SK-N-SH treated with all-trans-retinoic acid at 6 μM for 48 hours (cell line): ENCODE data around the gene SH3BGRL2.
"Not testable (repeated sequence)": the region's sequence is repeated elsewhere in the genome, so short reads cannot be mapped to it uniquely, and the experiment has no call there.

Source experiments
- ARNTL ChIP-seq: fragments of 450-650 bp; formaldehyde crosslinking; IDR thresholded peaks from 2 replicates; pipeline ENCODE4 v1.5.0; 2020; ENCODE audit warnings: low read depth, mild to moderate bottlenecking, moderate library complexity, borderline replicate concordance
- CSDC2 ChIP-seq: fragments of 250-450 bp; sonication (Bioruptor Pico); IDR thresholded peaks from 2 replicates; pipeline ENCODE4 v1.5.0; 2020; ENCODE audit warnings: mild to moderate bottlenecking, moderate library complexity
- ESRRG ChIP-seq: fragments of 250-450 bp; sonication (Bioruptor Pico); IDR thresholded peaks from 2 replicates; pipeline ENCODE4 v1.6.1; 2021; ENCODE audit warnings: mild to moderate bottlenecking
- OSR1 ChIP-seq: fragments of 250-450 bp; sonication (Bioruptor Pico); IDR thresholded peaks from 2 replicates; pipeline ENCODE4 v1.8.0; 2022; ENCODE audit warnings: moderate library complexity, mild to moderate bottlenecking, inconsistent platforms
- RARB ChIP-seq: fragments of 250-450 bp; sonication (Bioruptor Pico); IDR thresholded peaks from 2 replicates; pipeline ENCODE4 v1.8.0; 2021; ENCODE audit warnings: mild to moderate bottlenecking, moderate library complexity
- ZC3H10 ChIP-seq: fragments of 250-450 bp; sonication (Bioruptor Pico); IDR thresholded peaks from 2 replicates; pipeline ENCODE4 v1.5.1; 2021; ENCODE audit warnings: mild to moderate bottlenecking, moderate library complexity
- ZFP30 ChIP-seq: fragments of 450-650 bp; formaldehyde crosslinking; IDR thresholded peaks from 2 replicates; pipeline ENCODE4 v1.5.0; 2022; ENCODE audit warnings: mild to moderate bottlenecking, moderate library complexity
- ZNF565 ChIP-seq: fragments of 450-650 bp; formaldehyde crosslinking; conservative IDR thresholded peaks from 2 replicates; pipeline ENCODE4 v1.5.0; 2020; ENCODE audit warnings: low read depth, mild to moderate bottlenecking, moderate library complexity
- TF ChIP-seq, protein P1 (sequence below): fragments of 250-450 bp; sonication (Bioruptor Pico); IDR thresholded peaks from 2 replicates; pipeline ENCODE4 v1.5.1; 2020; ENCODE audit warnings: low read depth, mild to moderate bottlenecking, moderate library complexity
- TF ChIP-seq, protein P2 (sequence below): fragments of 250-450 bp; sonication (Bioruptor Pico); IDR thresholded peaks from 2 replicates; pipeline ENCODE4 v1.5.0; 2020; ENCODE audit warnings: mild to moderate bottlenecking, moderate library complexity
- TF ChIP-seq, protein P3 (sequence below): fragments of 250-450 bp; sonication (Bioruptor Pico); IDR thresholded peaks from 2 replicates; pipeline ENCODE4 v1.8.0; 2020; ENCODE audit warnings: mild to moderate bottlenecking, moderate library complexity, borderline replicate concordance
- TF ChIP-seq, protein P4 (sequence below): fragments of 250-450 bp; sonication (Bioruptor Pico); IDR thresholded peaks from 2 replicates; pipeline ENCODE4 v1.8.0; 2021; ENCODE audit warnings: low read depth, mild to moderate bottlenecking, moderate library complexity, borderline replicate concordance
- TF ChIP-seq, protein P5 (sequence below): fragments of 250-450 bp; sonication (Bioruptor Pico); IDR thresholded peaks from 2 replicates; pipeline ENCODE4 v1.5.1; 2021; ENCODE audit warnings: mild to moderate bottlenecking, moderate library complexity

DNA sequence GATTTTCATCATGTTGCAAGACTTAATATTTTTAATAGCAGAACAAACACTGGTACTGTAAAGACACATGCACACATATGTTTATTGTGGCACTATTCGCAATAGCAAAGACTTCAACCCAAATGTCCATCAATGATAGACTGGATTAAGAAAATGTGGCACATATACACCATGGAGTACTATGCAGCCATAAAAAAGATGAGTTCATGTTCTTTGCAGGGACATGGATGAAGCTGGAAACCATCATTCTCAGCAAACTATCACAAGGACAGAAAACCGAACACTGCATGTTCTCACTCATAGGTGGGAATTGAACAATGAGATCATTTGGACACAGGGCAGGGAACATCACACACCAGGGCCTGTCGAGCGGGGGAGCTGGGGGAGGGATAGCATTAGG, 51.6 kb downstream of the SH3BGRL2 start:
- TF ChIP-seq, protein P1, sequence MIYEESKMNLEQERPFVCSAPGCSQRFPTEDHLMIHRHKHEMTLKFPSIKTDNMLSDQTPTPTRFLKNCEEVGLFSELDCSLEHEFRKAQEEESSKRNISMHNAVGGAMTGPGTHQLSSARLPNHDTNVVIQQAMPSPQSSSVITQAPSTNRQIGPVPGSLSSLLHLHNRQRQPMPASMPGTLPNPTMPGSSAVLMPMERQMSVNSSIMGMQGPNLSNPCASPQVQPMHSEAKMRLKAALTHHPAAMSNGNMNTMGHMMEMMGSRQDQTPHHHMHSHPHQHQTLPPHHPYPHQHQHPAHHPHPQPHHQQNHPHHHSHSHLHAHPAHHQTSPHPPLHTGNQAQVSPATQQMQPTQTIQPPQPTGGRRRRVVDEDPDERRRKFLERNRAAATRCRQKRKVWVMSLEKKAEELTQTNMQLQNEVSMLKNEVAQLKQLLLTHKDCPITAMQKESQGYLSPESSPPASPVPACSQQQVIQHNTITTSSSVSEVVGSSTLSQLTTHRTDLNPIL (CRISPR knock-in tag): not testable (repeated sequence)
- TF ChIP-seq, protein P2, sequence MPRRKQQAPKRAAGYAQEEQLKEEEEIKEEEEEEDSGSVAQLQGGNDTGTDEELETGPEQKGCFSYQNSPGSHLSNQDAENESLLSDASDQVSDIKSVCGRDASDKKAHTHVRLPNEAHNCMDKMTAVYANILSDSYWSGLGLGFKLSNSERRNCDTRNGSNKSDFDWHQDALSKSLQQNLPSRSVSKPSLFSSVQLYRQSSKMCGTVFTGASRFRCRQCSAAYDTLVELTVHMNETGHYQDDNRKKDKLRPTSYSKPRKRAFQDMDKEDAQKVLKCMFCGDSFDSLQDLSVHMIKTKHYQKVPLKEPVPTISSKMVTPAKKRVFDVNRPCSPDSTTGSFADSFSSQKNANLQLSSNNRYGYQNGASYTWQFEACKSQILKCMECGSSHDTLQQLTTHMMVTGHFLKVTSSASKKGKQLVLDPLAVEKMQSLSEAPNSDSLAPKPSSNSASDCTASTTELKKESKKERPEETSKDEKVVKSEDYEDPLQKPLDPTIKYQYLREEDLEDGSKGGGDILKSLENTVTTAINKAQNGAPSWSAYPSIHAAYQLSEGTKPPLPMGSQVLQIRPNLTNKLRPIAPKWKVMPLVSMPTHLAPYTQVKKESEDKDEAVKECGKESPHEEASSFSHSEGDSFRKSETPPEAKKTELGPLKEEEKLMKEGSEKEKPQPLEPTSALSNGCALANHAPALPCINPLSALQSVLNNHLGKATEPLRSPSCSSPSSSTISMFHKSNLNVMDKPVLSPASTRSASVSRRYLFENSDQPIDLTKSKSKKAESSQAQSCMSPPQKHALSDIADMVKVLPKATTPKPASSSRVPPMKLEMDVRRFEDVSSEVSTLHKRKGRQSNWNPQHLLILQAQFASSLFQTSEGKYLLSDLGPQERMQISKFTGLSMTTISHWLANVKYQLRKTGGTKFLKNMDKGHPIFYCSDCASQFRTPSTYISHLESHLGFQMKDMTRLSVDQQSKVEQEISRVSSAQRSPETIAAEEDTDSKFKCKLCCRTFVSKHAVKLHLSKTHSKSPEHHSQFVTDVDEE (CRISPR knock-in tag): not testable (repeated sequence)
- TF ChIP-seq, protein P3, sequence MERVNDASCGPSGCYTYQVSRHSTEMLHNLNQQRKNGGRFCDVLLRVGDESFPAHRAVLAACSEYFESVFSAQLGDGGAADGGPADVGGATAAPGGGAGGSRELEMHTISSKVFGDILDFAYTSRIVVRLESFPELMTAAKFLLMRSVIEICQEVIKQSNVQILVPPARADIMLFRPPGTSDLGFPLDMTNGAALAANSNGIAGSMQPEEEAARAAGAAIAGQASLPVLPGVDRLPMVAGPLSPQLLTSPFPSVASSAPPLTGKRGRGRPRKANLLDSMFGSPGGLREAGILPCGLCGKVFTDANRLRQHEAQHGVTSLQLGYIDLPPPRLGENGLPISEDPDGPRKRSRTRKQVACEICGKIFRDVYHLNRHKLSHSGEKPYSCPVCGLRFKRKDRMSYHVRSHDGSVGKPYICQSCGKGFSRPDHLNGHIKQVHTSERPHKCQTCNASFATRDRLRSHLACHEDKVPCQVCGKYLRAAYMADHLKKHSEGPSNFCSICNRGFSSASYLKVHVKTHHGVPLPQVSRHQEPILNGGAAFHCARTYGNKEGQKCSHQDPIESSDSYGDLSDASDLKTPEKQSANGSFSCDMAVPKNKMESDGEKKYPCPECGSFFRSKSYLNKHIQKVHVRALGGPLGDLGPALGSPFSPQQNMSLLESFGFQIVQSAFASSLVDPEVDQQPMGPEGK (CRISPR knock-in tag): not testable (repeated sequence)
- not testable (repeated sequence) for TF ChIP-seq CSDC2; OSR1 (CRISPR knock-in tag); RARB (CRISPR knock-in tag); ZNF565 (CRISPR knock-in tag); ESRRG (CRISPR knock-in tag); ZFP30 (CRISPR knock-in tag); ARNTL (CRISPR knock-in tag); ZC3H10 (CRISPR knock-in tag)
- TF ChIP-seq, protein P4, sequence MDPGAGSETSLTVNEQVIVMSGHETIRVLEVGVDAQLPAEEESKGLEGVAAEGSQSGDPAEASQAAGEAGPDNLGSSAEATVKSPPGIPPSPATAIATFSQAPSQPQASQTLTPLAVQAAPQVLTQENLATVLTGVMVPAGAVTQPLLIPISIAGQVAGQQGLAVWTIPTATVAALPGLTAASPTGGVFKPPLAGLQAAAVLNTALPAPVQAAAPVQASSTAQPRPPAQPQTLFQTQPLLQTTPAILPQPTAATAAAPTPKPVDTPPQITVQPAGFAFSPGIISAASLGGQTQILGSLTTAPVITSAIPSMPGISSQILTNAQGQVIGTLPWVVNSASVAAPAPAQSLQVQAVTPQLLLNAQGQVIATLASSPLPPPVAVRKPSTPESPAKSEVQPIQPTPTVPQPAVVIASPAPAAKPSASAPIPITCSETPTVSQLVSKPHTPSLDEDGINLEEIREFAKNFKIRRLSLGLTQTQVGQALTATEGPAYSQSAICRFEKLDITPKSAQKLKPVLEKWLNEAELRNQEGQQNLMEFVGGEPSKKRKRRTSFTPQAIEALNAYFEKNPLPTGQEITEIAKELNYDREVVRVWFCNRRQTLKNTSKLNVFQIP (CRISPR knock-in tag): not testable (repeated sequence)
- TF ChIP-seq, protein P5, sequence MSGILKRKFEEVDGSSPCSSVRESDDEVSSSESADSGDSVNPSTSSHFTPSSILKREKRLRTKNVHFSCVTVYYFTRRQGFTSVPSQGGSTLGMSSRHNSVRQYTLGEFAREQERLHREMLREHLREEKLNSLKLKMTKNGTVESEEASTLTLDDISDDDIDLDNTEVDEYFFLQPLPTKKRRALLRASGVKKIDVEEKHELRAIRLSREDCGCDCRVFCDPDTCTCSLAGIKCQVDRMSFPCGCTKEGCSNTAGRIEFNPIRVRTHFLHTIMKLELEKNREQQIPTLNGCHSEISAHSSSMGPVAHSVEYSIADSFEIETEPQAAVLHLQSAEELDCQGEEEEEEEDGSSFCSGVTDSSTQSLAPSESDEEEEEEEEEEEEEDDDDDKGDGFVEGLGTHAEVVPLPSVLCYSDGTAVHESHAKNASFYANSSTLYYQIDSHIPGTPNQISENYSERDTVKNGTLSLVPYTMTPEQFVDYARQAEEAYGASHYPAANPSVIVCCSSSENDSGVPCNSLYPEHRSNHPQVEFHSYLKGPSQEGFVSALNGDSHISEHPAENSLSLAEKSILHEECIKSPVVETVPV (CRISPR knock-in tag): not testable (repeated sequence)
